Measurements from ENCODE around the gene LMBRD1.
"Not testable (repeated sequence)": the region's sequence is repeated elsewhere in the genome, so short reads cannot be mapped to it uniquely, and the experiment has no call there.

The LMBRD1 gene

DNA sequence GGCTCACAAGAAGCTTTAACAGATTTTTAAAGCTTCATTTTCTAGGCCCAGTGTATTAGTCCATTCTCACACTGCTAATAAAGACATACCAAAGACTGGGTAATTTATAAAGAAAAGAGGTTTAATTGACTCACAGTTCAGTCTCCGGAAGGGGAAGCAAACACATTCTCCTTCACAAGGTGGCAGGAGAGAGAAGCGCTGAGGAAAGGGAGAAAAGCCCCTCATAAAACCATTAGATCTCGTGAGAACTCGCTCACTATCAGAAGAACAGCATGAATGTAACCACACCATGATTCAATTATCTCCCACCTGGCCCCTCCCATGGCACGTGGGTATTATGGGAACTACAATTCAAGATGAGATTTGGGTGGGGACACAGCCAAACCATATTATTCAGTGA is 27.5 kb upstream of the LMBRD1 start:
- H3K27me3 ChIP-seq (ENCODE audit: control insufficient read depth in 1 of 2, insufficient read depth in 1 of 2, low read length in 2 of 2); H2BK12ac ChIP-seq (ENCODE audit: low read length in 2 of 2); H2AFZ ChIP-seq (ENCODE audit: low read depth, low read length); H3K23ac ChIP-seq (ENCODE audit: low read length in 2 of 2); H3K9ac ChIP-seq (ENCODE audit: low read length); H3K4me3 ChIP-seq (ENCODE audit: insufficient read depth in 1 of 2, low read depth in 1 of 2, low read length in 2 of 2); H3K4me1 ChIP-seq (ENCODE audit: control insufficient read depth, insufficient read depth, low read depth, low read length); DNase-seq; H2AK5ac ChIP-seq (ENCODE audit: low read length, severe bottlenecking); H3K27ac ChIP-seq (ENCODE audit: low read length, poor library complexity, severe bottlenecking); H3K9me3 ChIP-seq (ENCODE audit: control insufficient read depth, low read length); H3K36me3 ChIP-seq (ENCODE audit: control insufficient read depth in 1 of 2, insufficient read depth in 2 of 2, low read depth in 1 of 2, low read length in 2 of 2); H2BK15ac ChIP-seq (ENCODE audit: low read depth, poor library complexity, severe bottlenecking); H3K4ac ChIP-seq (ENCODE audit: low read depth in 1 of 2, low read length in 2 of 2); H3K4me2 ChIP-seq (ENCODE audit: low read length, poor library complexity, severe bottlenecking); H4K8ac ChIP-seq (ENCODE audit: low read length); H2BK5ac ChIP-seq (ENCODE audit: low read depth, low read length, poor library complexity, severe bottlenecking); H2BK120ac ChIP-seq (ENCODE audit: low read depth, low read length); H4K91ac ChIP-seq (ENCODE audit: low read length); H3K18ac ChIP-seq (ENCODE audit: low read depth in 1 of 2, low read length in 2 of 2); H3K79me1 ChIP-seq (replicated peaks; ENCODE audit: low read length, poor library complexity, severe bottlenecking); H3K14ac ChIP-seq (ENCODE audit: low read length in 2 of 2): not testable (repeated sequence)
- WGBS = 95% methylated on average over 2 of the region's 5 CpGs

- Histone ChIP-seq H3K9me3 (ENCODE audit: control insufficient read depth, low read length) (no peaks in the 10 kb centered on the region), H2BK12ac (ENCODE audit: low read length in 2 of 2) (no peak overlapping the region), H3K4me1 (ENCODE audit: control insufficient read depth, insufficient read depth, low read depth, low read length) (no peaks in the 10 kb centered on the region), H3K4me3 (ENCODE audit: insufficient read depth in 1 of 2, low read depth in 1 of 2, low read length in 2 of 2) (no peak overlapping the region), H3K36me3 (ENCODE audit: control insufficient read depth in 1 of 2, insufficient read depth in 2 of 2, low read depth in 1 of 2, low read length in 2 of 2) (no peaks in the 10 kb centered on the region), H3K4ac (ENCODE audit: low read depth in 1 of 2, low read length in 2 of 2) (no peak overlapping the region), H2AFZ (ENCODE audit: low read depth, low read length) (no peak overlapping the region), H2BK120ac (ENCODE audit: low read depth, low read length) (no peak overlapping the region), H3K14ac (ENCODE audit: low read length in 2 of 2) (no peak overlapping the region), H4K91ac (ENCODE audit: low read length) (no peak overlapping the region), H3K79me1 (replicated peaks; ENCODE audit: low read length, poor library complexity, severe bottlenecking) (no peaks in the 10 kb centered on the region), H2AK5ac (ENCODE audit: low read length, severe bottlenecking) (no peak overlapping the region), H3K27ac (ENCODE audit: low read length, poor library complexity, severe bottlenecking) (no peak overlapping the region), H3K9ac (ENCODE audit: low read length) (no peak overlapping the region), H3K27me3 (ENCODE audit: control insufficient read depth in 1 of 2, insufficient read depth in 1 of 2, low read length in 2 of 2) (no peaks in the 10 kb centered on the region), H3K23ac (ENCODE audit: low read length in 2 of 2) (no peak overlapping the region), H2BK15ac (ENCODE audit: low read depth, poor library complexity, severe bottlenecking) (no peak overlapping the region), H3K4me2 (ENCODE audit: low read length, poor library complexity, severe bottlenecking) (no peak overlapping the region), H4K8ac (ENCODE audit: low read length) (no peak overlapping the region), H2BK5ac (ENCODE audit: low read depth, low read length, poor library complexity, severe bottlenecking) (no peak overlapping the region), H3K18ac (ENCODE audit: low read depth in 1 of 2, low read length in 2 of 2) (no peak overlapping the region)
- DNase-seq = no peak
- WGBS = 87% methylated on average over 1 of the region's 1 CpG
These were observed 23.6 kb upstream of the LMBRD1 start for GRCh38 chr6:69820438-69820837.

GRCh38 chr6:69820018-69820417 is 23.2 kb upstream of the LMBRD1 start:
- Histone ChIP-seq H3K9me3 (ENCODE audit: control insufficient read depth, low read length) (no peaks in the 10 kb centered on the region), H2BK15ac (ENCODE audit: low read depth, poor library complexity, severe bottlenecking) (no peak overlapping the region), H3K4me1 (ENCODE audit: control insufficient read depth, insufficient read depth, low read depth, low read length) (no peaks in the 10 kb centered on the region), H2BK120ac (ENCODE audit: low read depth, low read length) (no peak overlapping the region), H3K36me3 (ENCODE audit: control insufficient read depth in 1 of 2, insufficient read depth in 2 of 2, low read depth in 1 of 2, low read length in 2 of 2) (no peaks in the 10 kb centered on the region), H3K4ac (ENCODE audit: low read depth in 1 of 2, low read length in 2 of 2) (no peak overlapping the region), H3K14ac (ENCODE audit: low read length in 2 of 2) (no peak overlapping the region), H2AK5ac (ENCODE audit: low read length, severe bottlenecking) (no peak overlapping the region), H3K4me2 (ENCODE audit: low read length, poor library complexity, severe bottlenecking) (no peak overlapping the region), H3K9ac (ENCODE audit: low read length) (no peak overlapping the region), H4K8ac (ENCODE audit: low read length) (no peak overlapping the region), H3K27ac (ENCODE audit: low read length, poor library complexity, severe bottlenecking) (no peak overlapping the region), H2AFZ (ENCODE audit: low read depth, low read length) (no peak overlapping the region), H3K79me1 (replicated peaks; ENCODE audit: low read length, poor library complexity, severe bottlenecking) (no peaks in the 10 kb centered on the region), H3K4me3 (ENCODE audit: insufficient read depth in 1 of 2, low read depth in 1 of 2, low read length in 2 of 2) (no peak overlapping the region), H4K91ac (ENCODE audit: low read length) (no peak overlapping the region), H2BK5ac (ENCODE audit: low read depth, low read length, poor library complexity, severe bottlenecking) (no peak overlapping the region), H3K18ac (ENCODE audit: low read depth in 1 of 2, low read length in 2 of 2) (no peak overlapping the region), H3K23ac (ENCODE audit: low read length in 2 of 2) (no peak overlapping the region), H3K27me3 (ENCODE audit: control insufficient read depth in 1 of 2, insufficient read depth in 1 of 2, low read length in 2 of 2) (no peaks in the 10 kb centered on the region), H2BK12ac (ENCODE audit: low read length in 2 of 2) (no peak overlapping the region)
- no peak for DNase-seq
- WGBS = 100% methylated on average over 1 of the region's 1 CpG

DNA sequence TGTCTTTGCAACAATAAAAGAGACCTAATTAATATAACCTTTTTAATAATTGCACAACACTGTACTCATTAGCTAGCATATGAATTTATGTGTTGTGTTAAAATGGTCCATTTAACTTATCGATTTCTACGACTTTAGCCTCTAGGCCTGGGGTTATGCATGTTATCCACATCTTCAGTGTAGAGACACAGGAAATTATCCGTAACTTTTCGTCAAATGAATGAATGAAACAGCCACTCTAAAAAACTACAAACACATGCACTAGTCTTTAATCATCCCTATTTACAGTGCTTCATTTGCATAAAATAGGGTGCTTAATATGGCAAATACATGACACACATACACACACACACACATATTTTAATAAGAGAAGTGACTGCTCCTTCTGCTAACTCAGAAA is 22.3 kb upstream of the LMBRD1 start:
- Histone ChIP-seq H3K4me3 (ENCODE audit: insufficient read depth in 1 of 2, low read depth in 1 of 2, low read length in 2 of 2) (no peak overlapping the region), H2BK12ac (ENCODE audit: low read length in 2 of 2) (no peak overlapping the region), H3K79me1 (replicated peaks; ENCODE audit: low read length, poor library complexity, severe bottlenecking) (no peaks in the 10 kb centered on the region), H3K36me3 (ENCODE audit: control insufficient read depth in 1 of 2, insufficient read depth in 2 of 2, low read depth in 1 of 2, low read length in 2 of 2) (no peaks in the 10 kb centered on the region), H2BK15ac (ENCODE audit: low read depth, poor library complexity, severe bottlenecking) (no peak overlapping the region), H3K27me3 (ENCODE audit: control insufficient read depth in 1 of 2, insufficient read depth in 1 of 2, low read length in 2 of 2) (no peaks in the 10 kb centered on the region), H3K4me1 (ENCODE audit: control insufficient read depth, insufficient read depth, low read depth, low read length) (no peaks in the 10 kb centered on the region), H3K4ac (ENCODE audit: low read depth in 1 of 2, low read length in 2 of 2) (no peak overlapping the region), H2BK120ac (ENCODE audit: low read depth, low read length) (no peak overlapping the region), H3K23ac (ENCODE audit: low read length in 2 of 2) (no peak overlapping the region), H2AFZ (ENCODE audit: low read depth, low read length) (no peak overlapping the region), H3K18ac (ENCODE audit: low read depth in 1 of 2, low read length in 2 of 2) (no peak overlapping the region), H3K27ac (ENCODE audit: low read length, poor library complexity, severe bottlenecking) (no peak overlapping the region), H3K4me2 (ENCODE audit: low read length, poor library complexity, severe bottlenecking) (no peak overlapping the region), H4K8ac (ENCODE audit: low read length) (no peak overlapping the region), H3K14ac (ENCODE audit: low read length in 2 of 2) (no peak overlapping the region), H2AK5ac (ENCODE audit: low read length, severe bottlenecking) (no peak overlapping the region), H3K9ac (ENCODE audit: low read length) (no peak overlapping the region), H4K91ac (ENCODE audit: low read length) (no peak overlapping the region), H2BK5ac (ENCODE audit: low read depth, low read length, poor library complexity, severe bottlenecking) (no peak overlapping the region), H3K9me3 (ENCODE audit: control insufficient read depth, low read length) (no peaks in the 10 kb centered on the region)
- WGBS = 100% methylated on average over 3 of the region's 4 CpGs
- DNase-seq = no peak
